Measurements from ENCODE around the gene ARMC2.
A peak's percentile ranks its signal among the peaks of the same experiment; 100 is the strongest.
"Not testable (repeated sequence)": the region's sequence is repeated elsewhere in the genome, so short reads cannot be mapped to it uniquely, and the experiment has no call there.

ARMC2 gene

GRCh38 chr6:108957221-108957620 lies 109.0 kb downstream of the ARMC2 start:
- no peak for DNase-seq

- no peak for DNase-seq
Observed at GRCh38 chr6:108958900-108959770, 110.9 kb downstream of the ARMC2 start.

GRCh38 chr6:108959972-108960582 lies 111.9 kb downstream of the ARMC2 start:
- no peak for DNase-seq

- no peak for DNase-seq
Observed at GRCh38 chr6:108960601-108961000, 112.4 kb downstream of the ARMC2 start.

- no peak for DNase-seq
Observed at GRCh38 chr6:108961077-108961476, 112.9 kb downstream of the ARMC2 start.

GRCh38 chr6:108961985-108962384 lies 113.8 kb downstream of the ARMC2 start:
- DNase-seq, result no peak

- no peak for DNase-seq
Observed at GRCh38 chr6:108966251-108966650, 118.0 kb downstream of the ARMC2 start.

- peak; percentile 61 for DNase-seq
Observed at GRCh38 chr6:108966855-108967755, 118.9 kb downstream of the ARMC2 start.

- DNase-seq, result no peak
Observed at GRCh38 chr6:108968325-108969316, 120.4 kb downstream of the ARMC2 start.

GRCh38 chr6:108969776-108970175 lies 121.6 kb downstream of the ARMC2 start:
- no peak for DNase-seq

- DNase-seq, result no peak
Observed at GRCh38 chr6:108974201-108974600, 126.0 kb downstream of the ARMC2 start.

GRCh38 chr6:108978638-108979037 lies 130.4 kb downstream of the ARMC2 start:
- DNase-seq, result not testable (repeated sequence)

- no peak for DNase-seq
Observed at GRCh38 chr6:108982154-108983113, 134.2 kb downstream of the ARMC2 start.

GRCh38 chr6:108983151-108983550 lies 134.9 kb downstream of the ARMC2 start:
- no peak for DNase-seq

- no peak for DNase-seq
Observed at GRCh38 chr6:108985301-108985700, 137.1 kb downstream of the ARMC2 start.

GRCh38 chr6:108987156-108987555 lies 138.9 kb downstream of the ARMC2 start:
- no peak for DNase-seq

- DNase-seq, result no peak
Observed at GRCh38 chr6:108988296-108988695, 140.1 kb downstream of the ARMC2 start.

GRCh38 chr6:108988765-108989164 lies 140.5 kb downstream of the ARMC2 start:
- no peak for DNase-seq

GRCh38 chr6:108989700-108990099 lies 141.5 kb downstream of the ARMC2 start:
- no peak for DNase-seq

GRCh38 chr6:108993876-108994275 lies 145.7 kb downstream of the ARMC2 start:
- no peak for DNase-seq

- DNase-seq, result no peak
Observed at GRCh38 chr6:108995296-108995695, 147.1 kb downstream of the ARMC2 start.

All from SHP77 treated with DMSO at 0.1 percent for 48 hours (cell line).